ENCODE measurements around the gene ZNF619. TPM values are rescaled to one million over a fixed set of nuclear protein-coding genes. Genes with fewer than 3 reads are reported as not detected.
A peak's percentile ranks its signal among the peaks of the same experiment; 100 is the strongest.

ZNF619 gene
- total RNA-seq, 1 experiment from 2014 or later, result 7.2 TPM

- H3K9me3 Mint-ChIP-seq, result peaks cover 5% of the 10 kb centered on the region
- ATAC-seq (no peak), DNase-seq (ENCODE audit: low spot score) (no peak)
- TF ChIP-seq OVOL2 (CRISPR knock-in tag; IDR thresholded peaks at IDR 0.05; ENCODE audit: borderline replicate concordance) (no peak), ZNF121 (CRISPR knock-in tag; IDR thresholded peaks at IDR 0.05) (no peak; the same call in 1 of the 2 replicates), MAX (CRISPR knock-in tag; IDR thresholded peaks at IDR 0.05) (no peak), SMAD4 (CRISPR knock-in tag; IDR thresholded peaks at IDR 0.05) (no peak), FOXP4 (CRISPR knock-in tag; IDR thresholded peaks at IDR 0.05) (no peak), ETV6 (CRISPR knock-in tag; IDR thresholded peaks at IDR 0.05) (no peak), CREM (CRISPR knock-in tag; IDR thresholded peaks at IDR 0.05) (no peak), CREB1 (CRISPR knock-in tag; IDR thresholded peaks at IDR 0.05) (no peak), ATF6 (CRISPR knock-in tag; IDR thresholded peaks at IDR 0.05) (no peak), E2F5 (CRISPR knock-in tag; IDR thresholded peaks at IDR 0.05) (no peak), ZNF532 (CRISPR knock-in tag; IDR thresholded peaks at IDR 0.05; ENCODE audit: borderline replicate concordance) (no peak), EMX1 (CRISPR knock-in tag; IDR thresholded peaks at IDR 0.05) (no peak), AFF4 (CRISPR knock-in tag; IDR thresholded peaks at IDR 0.05; ENCODE audit: borderline replicate concordance) (no peak), GRHL2 (CRISPR knock-in tag; IDR thresholded peaks at IDR 0.05; ENCODE audit: insufficient replicate concordance, severe bottlenecking) (no peak), NR3C1 (CRISPR knock-in tag; conservative IDR thresholded peaks at IDR 0.05; ENCODE audit: low read depth) (no peak), RELA (CRISPR knock-in tag; IDR thresholded peaks at IDR 0.05; ENCODE audit: borderline replicate concordance) (no peak), ZNF512 (CRISPR knock-in tag; IDR thresholded peaks at IDR 0.05; ENCODE audit: borderline replicate concordance) (no peak), ZNF396 (CRISPR knock-in tag; IDR thresholded peaks at IDR 0.05; ENCODE audit: borderline replicate concordance) (no peak), ZNF671 (CRISPR knock-in tag; IDR thresholded peaks at IDR 0.05) (no peak), NR2C2 (CRISPR knock-in tag; IDR thresholded peaks at IDR 0.05) (no peak)
- H3K36me3 Mint-ChIP-seq, result peaks cover 26% of the 10 kb centered on the region
- peak overlapping the region; percentile 96 for H3K4me3 Mint-ChIP-seq
- H3K27me3 Mint-ChIP-seq (ENCODE audit: low read depth), result no peaks in the 10 kb centered on the region
- CTCF ChIA-PET, result interaction anchor here (1.5 kb wide), 1 partner anchor 18 kb away, joined by 5 read pairs; the partner anchor contains the start of gene ZNF620
- POLR2A ChIA-PET, result interaction anchor here (0.5 to 2.3 kb wide), 4 partner anchors 18 to 137 kb away, joined by 3 to 24 read pairs (median 4); partner anchors contain the start of genes ENTPD3, RPL14 and ZNF620
- H3K4me1 Mint-ChIP-seq, result peaks cover 16% of the 10 kb centered on the region
- H3K27ac Mint-ChIP-seq, result peak overlapping the region; percentile 96
These were observed 46.9 kb downstream of the ZNF619 start for GRCh38 chr3:40523781-40524180.

Measured in WTC11 (cell line).